Omental fat pad (tissue), 4 donors: ENCODE measurements around the gene TRIM8. TPM values are rescaled to one million over a fixed set of nuclear protein-coding genes. Genes with fewer than 3 reads are reported as not detected.
"Not testable (repeated sequence)": the region's sequence is repeated elsewhere in the genome, so short reads cannot be mapped to it uniquely, and the experiment has no call there.

Experiments
- ATAC-seq: fragments of 150-250 bp; one replicate; pipeline ENCODE4 v1.9.1; 2016; ENCODE audit warnings: mild to moderate bottlenecking, moderate library complexity; ENCODE audit not compliant: low FRiP score
- DNase-seq: peaks from one replicate; pipeline ENCODE4 v3.0.0-alpha.2; 2019; ENCODE audit warnings: low spot score
- total RNA-seq, 4 donors: library from RNA; depleted of rRNA; stranded (reverse); fragments of >200 nt; gene quantifications; one replicate each; pipeline ENCODE4 v1.1.0, GENCODE V29; 2016
- TF ChIP-seq, protein P1 (sequence below), 3 donors: fragments of 450-650 bp; IDR thresholded peaks; one replicate each; pipeline ENCODE4 v1.5.1; 2016 to 2017; ENCODE audit warnings: antibody characterized with exemption in 3 of 3, mild to moderate bottlenecking in 3 of 3, moderate library complexity in 2 of 3

Gene TRIM8
- total RNA-seq, 4 donors from 2014 or later, result 58.2 to 121 (median 103) TPM

DNA sequence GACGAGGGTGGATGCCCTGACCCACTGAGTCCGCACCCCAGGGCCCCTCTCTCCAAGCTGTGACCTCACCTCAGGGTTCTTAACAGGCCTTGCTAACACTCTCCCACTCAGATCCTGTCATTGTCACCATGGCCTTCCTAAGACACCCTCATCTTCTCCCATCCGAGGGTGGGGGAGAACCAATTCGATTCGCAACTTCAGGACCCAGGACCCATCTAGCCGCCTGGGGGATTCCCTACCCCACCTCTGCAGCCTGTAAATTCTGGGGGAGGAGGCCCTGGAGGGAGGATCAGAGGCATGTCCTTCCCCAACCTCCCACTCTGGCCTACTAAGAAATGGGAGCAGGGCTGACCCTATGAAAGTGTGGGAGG, 17.4 kb downstream of the TRIM8 start:
- ATAC-seq, result no peak

DNA sequence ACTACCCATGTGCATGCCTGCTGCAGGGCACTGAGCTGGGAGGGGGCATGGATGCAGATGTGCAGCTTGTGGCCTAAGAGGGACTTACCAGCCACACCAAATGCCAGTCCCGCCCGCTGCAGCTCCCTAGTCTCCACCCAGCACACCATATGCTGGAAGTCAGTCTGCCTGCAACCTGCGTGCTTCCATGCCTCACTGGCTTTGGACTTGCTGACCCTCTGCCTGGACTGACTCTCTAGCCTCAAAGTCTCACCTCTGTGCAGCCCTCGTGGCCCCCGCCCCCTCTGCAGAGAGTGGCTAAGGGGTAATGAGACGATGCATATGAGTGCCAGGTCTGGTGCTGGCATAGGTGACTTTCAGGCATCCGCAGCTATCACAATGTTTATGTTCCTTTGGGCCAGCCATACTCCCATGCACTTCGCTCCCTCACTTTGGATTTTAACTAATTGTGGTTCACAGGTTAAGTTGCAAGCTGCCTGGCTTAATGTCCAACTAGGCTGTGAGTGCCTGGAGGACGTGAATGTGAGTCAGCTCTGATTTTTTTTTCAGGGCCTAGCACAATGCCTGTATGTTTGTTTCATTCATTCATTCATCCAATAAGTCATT, 21.7 kb downstream of the TRIM8 start:
- ATAC-seq, result no peak
- no peak for DNase-seq
- TF ChIP-seq, protein P1, sequence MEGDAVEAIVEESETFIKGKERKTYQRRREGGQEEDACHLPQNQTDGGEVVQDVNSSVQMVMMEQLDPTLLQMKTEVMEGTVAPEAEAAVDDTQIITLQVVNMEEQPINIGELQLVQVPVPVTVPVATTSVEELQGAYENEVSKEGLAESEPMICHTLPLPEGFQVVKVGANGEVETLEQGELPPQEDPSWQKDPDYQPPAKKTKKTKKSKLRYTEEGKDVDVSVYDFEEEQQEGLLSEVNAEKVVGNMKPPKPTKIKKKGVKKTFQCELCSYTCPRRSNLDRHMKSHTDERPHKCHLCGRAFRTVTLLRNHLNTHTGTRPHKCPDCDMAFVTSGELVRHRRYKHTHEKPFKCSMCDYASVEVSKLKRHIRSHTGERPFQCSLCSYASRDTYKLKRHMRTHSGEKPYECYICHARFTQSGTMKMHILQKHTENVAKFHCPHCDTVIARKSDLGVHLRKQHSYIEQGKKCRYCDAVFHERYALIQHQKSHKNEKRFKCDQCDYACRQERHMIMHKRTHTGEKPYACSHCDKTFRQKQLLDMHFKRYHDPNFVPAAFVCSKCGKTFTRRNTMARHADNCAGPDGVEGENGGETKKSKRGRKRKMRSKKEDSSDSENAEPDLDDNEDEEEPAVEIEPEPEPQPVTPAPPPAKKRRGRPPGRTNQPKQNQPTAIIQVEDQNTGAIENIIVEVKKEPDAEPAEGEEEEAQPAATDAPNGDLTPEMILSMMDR (IDR thresholded peaks at IDR 0.05), result no peak

More for the DNA sequence above, 17.4 kb downstream of the TRIM8 start:
- TF ChIP-seq, protein P1 (IDR thresholded peaks at IDR 0.05), result no peak
- DNase-seq, result no peak

DNA sequence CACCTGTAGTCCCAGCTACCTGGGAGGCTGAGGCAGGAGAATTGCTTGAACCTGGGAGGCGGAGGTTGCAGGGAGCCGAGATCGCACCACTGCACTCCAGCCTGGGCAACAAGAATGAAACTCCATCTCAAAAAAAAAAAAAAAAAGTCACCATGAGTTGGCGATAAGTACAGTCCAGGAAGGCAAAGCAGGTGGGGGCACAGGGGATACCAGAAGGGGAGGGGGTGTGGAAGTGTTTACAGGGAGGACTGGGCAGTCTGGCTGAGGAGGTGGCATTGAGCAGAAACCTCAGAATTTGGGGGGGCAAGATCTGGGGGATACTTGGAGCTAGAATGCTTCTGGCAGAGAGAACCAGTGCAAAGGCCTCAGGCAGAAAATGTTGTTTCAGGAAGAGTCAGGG, 23.1 kb downstream of the TRIM8 start:
- not testable (repeated sequence) for DNase-seq, ATAC-seq

DNA sequence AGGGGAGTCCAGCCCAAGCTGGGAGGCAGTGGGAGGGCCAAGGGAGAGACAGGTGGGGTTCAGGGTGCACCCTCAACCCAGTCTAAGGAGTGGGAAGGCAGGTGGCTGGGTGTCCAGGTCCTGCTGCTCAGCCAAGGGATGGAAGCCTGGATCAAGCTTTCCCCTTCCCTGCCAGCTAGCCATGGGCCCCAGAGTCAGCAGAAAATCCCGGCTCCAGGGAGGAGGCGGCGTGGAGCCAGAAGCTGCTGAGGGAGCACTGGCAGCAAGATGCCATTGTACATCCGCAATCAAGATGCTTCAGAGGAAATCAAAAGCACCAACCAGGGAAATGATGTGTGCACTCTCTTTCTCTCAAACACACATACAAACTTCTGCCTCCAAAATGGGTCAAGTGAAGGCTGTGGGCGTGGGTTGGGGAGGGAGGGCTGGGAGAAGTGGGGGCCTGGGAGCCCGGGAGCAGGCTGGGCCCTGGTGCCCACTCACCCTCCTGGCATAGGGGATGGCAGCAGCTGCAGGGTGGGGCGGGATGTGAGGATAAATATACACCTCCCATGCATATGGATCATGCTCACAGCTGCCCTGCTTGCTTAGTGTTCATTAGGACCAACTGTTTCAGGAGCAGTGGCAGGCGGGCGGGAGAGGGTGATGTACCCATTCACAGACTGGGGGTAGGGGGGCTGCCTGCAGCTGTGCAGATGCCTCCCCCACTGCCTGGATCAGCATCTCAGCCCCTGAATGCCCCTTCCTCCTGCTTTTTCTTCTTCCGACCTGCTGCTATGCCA, 24.2 kb downstream of the TRIM8 start:
- ATAC-seq, result no peak
- no peak for DNase-seq
- TF ChIP-seq, protein P1 (IDR thresholded peaks at IDR 0.05), result no peak

DNA sequence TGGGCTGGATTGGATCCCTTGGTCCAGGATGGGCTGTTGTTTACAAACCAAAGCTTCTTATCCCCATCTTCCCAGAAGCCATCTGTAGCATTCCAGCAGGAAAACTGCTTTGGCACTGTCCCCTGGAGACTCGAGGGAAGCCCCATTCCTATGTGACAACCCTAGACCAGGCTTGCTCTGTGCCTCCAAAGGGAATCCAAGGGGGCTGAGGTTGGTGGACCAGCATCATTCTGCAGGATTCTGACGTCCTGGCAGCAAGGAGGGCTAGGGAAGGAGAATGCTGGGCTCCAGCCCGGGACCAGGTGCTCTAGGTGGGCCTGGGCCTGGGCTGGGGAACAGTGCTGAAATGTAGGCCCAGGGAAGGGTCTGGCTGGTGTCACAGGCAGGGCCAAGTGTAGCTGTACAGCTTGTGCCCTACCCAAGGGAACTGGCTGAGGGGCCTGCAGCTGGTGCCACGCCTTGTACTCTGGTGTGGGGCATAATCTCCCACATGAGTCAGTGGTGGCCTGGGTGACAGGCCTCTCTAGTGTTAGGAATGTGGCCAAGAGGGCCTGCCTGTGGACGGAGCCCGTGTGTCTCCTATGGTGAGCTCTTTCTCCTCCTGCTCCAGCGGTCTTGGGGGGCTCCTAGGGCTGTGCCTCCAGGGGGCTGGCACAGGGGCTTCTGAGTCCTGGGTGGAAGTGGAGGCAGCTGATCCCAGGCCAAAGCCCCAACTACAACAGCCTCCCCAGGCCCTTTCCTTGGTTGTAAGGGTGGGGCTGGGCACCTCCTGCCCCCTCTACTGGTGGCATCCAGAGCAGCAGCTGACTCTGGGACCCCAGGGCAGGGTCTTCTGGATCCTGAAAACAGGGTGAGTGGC, 25.2 kb downstream of the TRIM8 start:
- TF ChIP-seq, protein P1 (IDR thresholded peaks at IDR 0.05), result no peak
- DNase-seq (no peak), ATAC-seq (no peak)

DNA sequence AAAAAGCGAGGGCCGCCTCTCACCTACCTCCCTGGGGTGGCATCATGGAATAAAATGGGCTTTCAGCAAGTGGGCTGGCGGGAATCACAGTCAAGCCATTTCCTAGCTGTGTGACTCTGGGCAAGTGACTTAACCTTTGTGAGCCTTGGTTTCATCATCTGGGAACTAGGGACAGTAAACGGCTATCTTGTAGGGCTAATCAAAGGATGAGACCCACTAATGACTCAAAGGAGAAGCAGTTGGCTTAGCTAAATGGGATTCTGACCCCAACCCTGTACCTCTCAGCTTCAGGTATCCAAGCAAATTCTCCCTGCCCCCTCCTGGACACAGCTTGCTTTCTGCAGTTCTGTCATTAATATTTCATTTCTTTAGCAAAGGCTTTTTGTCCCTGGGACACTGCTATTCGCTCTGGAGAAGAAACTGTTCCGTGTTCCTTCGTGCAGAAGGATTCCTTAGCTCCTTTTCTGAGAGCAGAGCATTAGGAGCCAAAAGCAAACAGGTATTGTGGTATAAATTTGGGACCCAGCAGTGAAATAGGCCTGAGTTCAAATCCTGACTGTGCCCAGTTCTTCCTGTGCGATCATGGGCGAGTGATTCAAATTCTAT, 25.9 kb downstream of the TRIM8 start:
- TF ChIP-seq, protein P1 (IDR thresholded peaks at IDR 0.05), result no peak
- ATAC-seq (no peak), DNase-seq (no peak)

DNA sequence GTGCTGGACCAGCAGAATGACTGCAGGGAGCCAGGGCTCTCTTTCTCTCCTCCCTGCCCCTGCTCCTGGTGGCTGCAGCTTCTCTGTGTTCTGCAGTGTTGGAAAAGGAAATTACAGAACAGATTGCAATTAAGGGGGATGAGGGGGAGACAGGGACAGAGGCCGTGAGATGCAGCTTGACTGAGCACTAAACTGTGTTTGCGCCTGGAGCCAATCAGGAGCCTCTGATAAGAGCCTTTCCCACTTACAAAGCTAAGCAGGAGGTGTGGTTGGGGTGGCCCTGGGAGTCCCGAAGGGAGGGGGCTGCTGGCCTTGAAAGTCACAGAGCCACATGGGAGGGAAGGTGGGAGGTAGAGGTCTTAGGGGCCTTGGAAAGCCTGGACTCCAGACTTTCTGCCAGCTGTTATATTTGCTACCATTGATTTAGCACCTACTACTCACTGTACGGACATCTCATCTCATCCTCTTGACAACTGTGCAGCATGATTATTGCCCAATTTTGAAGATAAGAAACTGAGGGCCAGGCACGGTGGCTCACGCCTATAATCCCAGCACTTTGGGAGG, 26.7 kb downstream of the TRIM8 start:
- no peak for ATAC-seq
- DNase-seq, result no peak
- TF ChIP-seq, protein P1 (IDR thresholded peaks at IDR 0.05), result no peak
